HL-60 (cell line): ENCODE measurements around the gene LRRC43.

ENCODE experiments used
- GABPA ChIP-seq: IDR thresholded peaks from 2 replicates; pipeline ENCODE4 v1.6.1; 2012; ENCODE audit warnings: low read depth
- SPI1 ChIP-seq: IDR thresholded peaks from 2 replicates; pipeline ENCODE4 v1.6.1; 2012; ENCODE audit warnings: low read depth, mild to moderate bottlenecking, borderline replicate concordance
- TF ChIP-seq, protein P1 (sequence below): IDR thresholded peaks from one replicate; pipeline ENCODE4 v1.5.1; 2011; ENCODE audit warnings: low read length, control low read depth, inconsistent platforms; ENCODE audit not compliant: insufficient read depth

GRCh38 chr12:122139266-122139665, 43.7 kb upstream of the LRRC43 start:
- TF ChIP-seq, protein P1, sequence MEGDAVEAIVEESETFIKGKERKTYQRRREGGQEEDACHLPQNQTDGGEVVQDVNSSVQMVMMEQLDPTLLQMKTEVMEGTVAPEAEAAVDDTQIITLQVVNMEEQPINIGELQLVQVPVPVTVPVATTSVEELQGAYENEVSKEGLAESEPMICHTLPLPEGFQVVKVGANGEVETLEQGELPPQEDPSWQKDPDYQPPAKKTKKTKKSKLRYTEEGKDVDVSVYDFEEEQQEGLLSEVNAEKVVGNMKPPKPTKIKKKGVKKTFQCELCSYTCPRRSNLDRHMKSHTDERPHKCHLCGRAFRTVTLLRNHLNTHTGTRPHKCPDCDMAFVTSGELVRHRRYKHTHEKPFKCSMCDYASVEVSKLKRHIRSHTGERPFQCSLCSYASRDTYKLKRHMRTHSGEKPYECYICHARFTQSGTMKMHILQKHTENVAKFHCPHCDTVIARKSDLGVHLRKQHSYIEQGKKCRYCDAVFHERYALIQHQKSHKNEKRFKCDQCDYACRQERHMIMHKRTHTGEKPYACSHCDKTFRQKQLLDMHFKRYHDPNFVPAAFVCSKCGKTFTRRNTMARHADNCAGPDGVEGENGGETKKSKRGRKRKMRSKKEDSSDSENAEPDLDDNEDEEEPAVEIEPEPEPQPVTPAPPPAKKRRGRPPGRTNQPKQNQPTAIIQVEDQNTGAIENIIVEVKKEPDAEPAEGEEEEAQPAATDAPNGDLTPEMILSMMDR: no peak
- TF ChIP-seq SPI1 (no peak), GABPA (no peak)
